SK-N-SH treated with all-trans-retinoic acid at 6 μM for 48 hours (cell line): Measurements from ENCODE around the gene SEMA5A.

Experiments
- ATAC-seq: fragments of 200-7000 bp; cut with Tn5 transposase; 3 replicates; pipeline ENCODE4 v1.9.1; 2020; ENCODE audit warnings: mild to moderate bottlenecking, moderate library complexity
- ARNTL ChIP-seq: fragments of 450-650 bp; formaldehyde crosslinking; IDR thresholded peaks from 2 replicates; pipeline ENCODE4 v1.5.0; 2020; ENCODE audit warnings: low read depth, mild to moderate bottlenecking, moderate library complexity, borderline replicate concordance
- BACH2 ChIP-seq: fragments of 250-450 bp; sonication (Bioruptor Pico); IDR thresholded peaks from 2 replicates; pipeline ENCODE4 v1.9.0; 2021; ENCODE audit warnings: mild to moderate bottlenecking, borderline replicate concordance
- CSDC2 ChIP-seq: fragments of 250-450 bp; sonication (Bioruptor Pico); IDR thresholded peaks from 2 replicates; pipeline ENCODE4 v1.5.0; 2020; ENCODE audit warnings: mild to moderate bottlenecking, moderate library complexity
- ESRRG ChIP-seq: fragments of 250-450 bp; sonication (Bioruptor Pico); IDR thresholded peaks from 2 replicates; pipeline ENCODE4 v1.6.1; 2021; ENCODE audit warnings: mild to moderate bottlenecking
- GLIS3 ChIP-seq: fragments of 250-450 bp; sonication (Bioruptor Pico); IDR thresholded peaks from 2 replicates; pipeline ENCODE4 v1.5.0; 2020; ENCODE audit warnings: mild to moderate bottlenecking, moderate library complexity
- ISL1 ChIP-seq: fragments of 250-450 bp; sonication (Bioruptor Pico); IDR thresholded peaks from 2 replicates; pipeline ENCODE4 v2.1.2; 2022; ENCODE audit warnings: mild to moderate bottlenecking, moderate library complexity
- OSR1 ChIP-seq: fragments of 250-450 bp; sonication (Bioruptor Pico); IDR thresholded peaks from 2 replicates; pipeline ENCODE4 v1.8.0; 2022; ENCODE audit warnings: moderate library complexity, mild to moderate bottlenecking, inconsistent platforms
- PPARA ChIP-seq: fragments of 250-450 bp; sonication (Bioruptor Pico); IDR thresholded peaks from 2 replicates; pipeline ENCODE4 v1.5.0; 2020; ENCODE audit warnings: mild to moderate bottlenecking, borderline replicate concordance
- RARB ChIP-seq: fragments of 250-450 bp; sonication (Bioruptor Pico); IDR thresholded peaks from 2 replicates; pipeline ENCODE4 v1.8.0; 2021; ENCODE audit warnings: mild to moderate bottlenecking, moderate library complexity
- SNAI2 ChIP-seq: fragments of 250-450 bp; sonication (Bioruptor Pico); IDR thresholded peaks from 2 replicates; pipeline ENCODE4 v1.5.0; 2020; ENCODE audit warnings: mild to moderate bottlenecking, moderate library complexity
- TCF4 ChIP-seq: fragments of 250-450 bp; sonication (Bioruptor Pico); IDR thresholded peaks from 2 replicates; pipeline ENCODE4 v1.8.0; 2021; ENCODE audit warnings: mild to moderate bottlenecking, moderate library complexity, borderline replicate concordance
- TOX ChIP-seq: fragments of 250-450 bp; sonication (Bioruptor Pico); IDR thresholded peaks from 2 replicates; pipeline ENCODE4 v1.8.0; 2021; ENCODE audit warnings: mild to moderate bottlenecking, moderate library complexity, borderline replicate concordance
- ZC3H10 ChIP-seq: fragments of 250-450 bp; sonication (Bioruptor Pico); IDR thresholded peaks from 2 replicates; pipeline ENCODE4 v1.5.1; 2021; ENCODE audit warnings: mild to moderate bottlenecking, moderate library complexity
- ZFP30 ChIP-seq: fragments of 450-650 bp; formaldehyde crosslinking; IDR thresholded peaks from 2 replicates; pipeline ENCODE4 v1.5.0; 2022; ENCODE audit warnings: mild to moderate bottlenecking, moderate library complexity
- ZNF565 ChIP-seq: fragments of 450-650 bp; formaldehyde crosslinking; conservative IDR thresholded peaks from 2 replicates; pipeline ENCODE4 v1.5.0; 2020; ENCODE audit warnings: low read depth, mild to moderate bottlenecking, moderate library complexity
- ZNF70 ChIP-seq: fragments of 450-650 bp; formaldehyde crosslinking; IDR thresholded peaks from 2 replicates; pipeline ENCODE4 v1.5.0; 2020; ENCODE audit warnings: mild to moderate bottlenecking, moderate library complexity
- ZNF8 ChIP-seq: fragments of 450-650 bp; formaldehyde crosslinking; IDR thresholded peaks from 2 replicates; pipeline ENCODE4 v1.5.0; 2020; ENCODE audit warnings: mild to moderate bottlenecking, moderate library complexity
- TF ChIP-seq, protein P1 (sequence below): fragments of 250-450 bp; sonication (Bioruptor Pico); IDR thresholded peaks from 2 replicates; pipeline ENCODE4 v1.8.0; 2021; ENCODE audit warnings: low read depth, mild to moderate bottlenecking, moderate library complexity, borderline replicate concordance
- TF ChIP-seq, protein P2 (sequence below): fragments of 250-450 bp; sonication (Bioruptor Pico); IDR thresholded peaks from 2 replicates; pipeline ENCODE4 v1.8.0; 2020; ENCODE audit warnings: mild to moderate bottlenecking, moderate library complexity, borderline replicate concordance
- TF ChIP-seq, protein P3 (sequence below): fragments of 250-450 bp; sonication (Bioruptor Pico); IDR thresholded peaks from 2 replicates; pipeline ENCODE4 v1.5.1; 2020; ENCODE audit warnings: low read depth, mild to moderate bottlenecking, moderate library complexity
- TF ChIP-seq, protein P4 (sequence below): fragments of 250-450 bp; sonication (Bioruptor Pico); IDR thresholded peaks from 2 replicates; pipeline ENCODE4 v1.5.0; 2020; ENCODE audit warnings: mild to moderate bottlenecking, moderate library complexity

The SEMA5A gene

DNA sequence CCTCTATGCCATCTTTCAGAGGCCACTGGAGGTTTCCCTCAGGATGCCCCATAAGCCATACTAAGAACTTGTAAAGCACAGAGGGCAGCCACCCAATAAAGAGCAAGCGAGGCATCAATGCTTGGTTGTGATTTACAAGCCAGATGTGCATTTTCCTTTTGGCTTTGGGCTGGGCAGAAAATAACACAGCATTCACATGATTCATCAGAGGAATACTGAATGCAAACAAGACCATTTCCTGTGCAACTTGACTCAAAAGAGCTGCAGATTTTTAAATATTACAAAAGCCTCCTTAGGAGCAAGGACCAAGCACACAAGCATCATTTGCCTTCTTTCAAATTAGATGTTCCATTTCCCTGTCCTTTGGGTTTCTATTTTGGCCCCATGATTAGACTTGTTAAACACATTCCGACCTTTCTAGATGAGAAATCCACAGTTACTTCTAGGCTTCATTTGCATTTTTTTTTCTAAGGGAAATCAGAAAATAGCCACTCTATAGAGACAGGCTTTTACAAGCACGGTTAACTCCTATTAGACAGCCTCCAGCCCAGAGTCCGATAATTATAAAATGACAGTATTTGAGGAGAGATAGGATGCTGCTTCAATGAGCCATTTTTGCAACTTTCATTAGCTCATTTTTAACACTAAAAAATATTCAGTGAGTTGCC lies 207.8 kb downstream of the SEMA5A start (continued):
- TF ChIP-seq, protein P1, sequence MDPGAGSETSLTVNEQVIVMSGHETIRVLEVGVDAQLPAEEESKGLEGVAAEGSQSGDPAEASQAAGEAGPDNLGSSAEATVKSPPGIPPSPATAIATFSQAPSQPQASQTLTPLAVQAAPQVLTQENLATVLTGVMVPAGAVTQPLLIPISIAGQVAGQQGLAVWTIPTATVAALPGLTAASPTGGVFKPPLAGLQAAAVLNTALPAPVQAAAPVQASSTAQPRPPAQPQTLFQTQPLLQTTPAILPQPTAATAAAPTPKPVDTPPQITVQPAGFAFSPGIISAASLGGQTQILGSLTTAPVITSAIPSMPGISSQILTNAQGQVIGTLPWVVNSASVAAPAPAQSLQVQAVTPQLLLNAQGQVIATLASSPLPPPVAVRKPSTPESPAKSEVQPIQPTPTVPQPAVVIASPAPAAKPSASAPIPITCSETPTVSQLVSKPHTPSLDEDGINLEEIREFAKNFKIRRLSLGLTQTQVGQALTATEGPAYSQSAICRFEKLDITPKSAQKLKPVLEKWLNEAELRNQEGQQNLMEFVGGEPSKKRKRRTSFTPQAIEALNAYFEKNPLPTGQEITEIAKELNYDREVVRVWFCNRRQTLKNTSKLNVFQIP (CRISPR knock-in tag), result no peak

DNA sequence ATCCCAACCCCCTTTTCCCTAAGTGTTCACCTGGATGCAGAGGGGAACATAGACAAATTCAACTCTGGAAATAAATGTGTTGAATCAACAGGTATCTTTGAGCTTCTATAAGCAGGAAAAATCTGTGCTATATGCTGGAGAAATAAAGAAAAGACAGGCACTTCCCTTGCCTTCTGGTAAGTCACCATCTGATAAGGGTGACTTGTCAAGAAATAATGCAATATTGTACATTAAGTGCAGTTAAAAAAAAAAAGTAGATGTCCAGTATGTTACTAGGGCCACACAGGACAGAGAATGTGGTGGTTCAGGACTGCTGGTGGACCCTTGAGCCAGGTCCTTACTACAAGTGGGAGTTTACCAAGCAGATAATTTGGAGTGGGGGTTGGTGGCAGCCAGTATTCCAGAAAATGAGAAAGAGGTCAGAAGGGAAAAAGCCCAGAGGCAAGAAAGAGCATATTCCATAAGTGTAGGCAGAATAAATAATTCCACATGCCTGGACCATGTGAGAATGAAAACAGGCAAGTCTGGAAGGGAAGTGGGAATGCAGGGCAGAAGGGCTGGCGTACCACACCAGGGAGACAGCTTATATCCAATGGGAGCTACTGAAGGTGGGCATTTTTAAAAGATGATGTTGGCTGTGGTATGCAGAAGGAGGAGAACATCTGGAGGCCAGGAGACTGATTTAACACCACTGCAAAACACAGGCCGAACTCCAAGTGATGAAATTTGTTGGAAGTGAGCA lies 209.9 kb downstream of the SEMA5A start:
- TF ChIP-seq ZNF565 (CRISPR knock-in tag) (no peak), SNAI2 (CRISPR knock-in tag) (no peak), TCF4 (CRISPR knock-in tag) (no peak), ARNTL (CRISPR knock-in tag) (no peak), ESRRG (no peak), PPARA (no peak), ISL1 (no peak), RARB (CRISPR knock-in tag) (no peak), GLIS3 (CRISPR knock-in tag) (no peak)
- peak; percentile 23; the same call in 2 of the 3 replicates for ATAC-seq

DNA sequence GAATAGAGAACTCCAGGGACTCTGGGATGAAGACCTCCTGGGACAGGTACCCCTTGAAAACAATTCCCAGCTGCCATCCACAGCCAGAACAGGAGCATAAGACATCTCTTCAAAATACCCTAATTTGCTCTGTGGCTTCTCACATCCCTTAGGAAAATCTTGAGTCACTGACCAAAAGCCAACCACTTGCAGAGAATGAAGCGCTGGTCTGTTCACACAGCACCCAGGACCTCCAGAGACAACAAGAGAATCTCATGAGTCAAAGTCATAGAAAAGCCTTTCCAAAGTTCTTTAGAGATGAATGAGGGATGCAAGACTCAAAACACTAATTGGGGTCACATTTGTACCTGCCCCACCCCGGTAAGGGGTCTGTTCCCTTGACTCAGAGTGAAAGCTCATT lies 210.6 kb downstream of the SEMA5A start:
- TF ChIP-seq TOX (no peak), ESRRG (no peak), ISL1 (no peak), SNAI2 (CRISPR knock-in tag) (no peak), GLIS3 (CRISPR knock-in tag) (no peak), BACH2 (CRISPR knock-in tag) (no peak), ZNF70 (CRISPR knock-in tag) (no peak), ZNF8 (CRISPR knock-in tag) (no peak), CSDC2 (no peak), ZC3H10 (CRISPR knock-in tag) (no peak), OSR1 (CRISPR knock-in tag) (no peak), ZNF565 (CRISPR knock-in tag) (no peak), ARNTL (CRISPR knock-in tag) (no peak), ZFP30 (CRISPR knock-in tag) (no peak), PPARA (no peak)
- TF ChIP-seq, protein P2, sequence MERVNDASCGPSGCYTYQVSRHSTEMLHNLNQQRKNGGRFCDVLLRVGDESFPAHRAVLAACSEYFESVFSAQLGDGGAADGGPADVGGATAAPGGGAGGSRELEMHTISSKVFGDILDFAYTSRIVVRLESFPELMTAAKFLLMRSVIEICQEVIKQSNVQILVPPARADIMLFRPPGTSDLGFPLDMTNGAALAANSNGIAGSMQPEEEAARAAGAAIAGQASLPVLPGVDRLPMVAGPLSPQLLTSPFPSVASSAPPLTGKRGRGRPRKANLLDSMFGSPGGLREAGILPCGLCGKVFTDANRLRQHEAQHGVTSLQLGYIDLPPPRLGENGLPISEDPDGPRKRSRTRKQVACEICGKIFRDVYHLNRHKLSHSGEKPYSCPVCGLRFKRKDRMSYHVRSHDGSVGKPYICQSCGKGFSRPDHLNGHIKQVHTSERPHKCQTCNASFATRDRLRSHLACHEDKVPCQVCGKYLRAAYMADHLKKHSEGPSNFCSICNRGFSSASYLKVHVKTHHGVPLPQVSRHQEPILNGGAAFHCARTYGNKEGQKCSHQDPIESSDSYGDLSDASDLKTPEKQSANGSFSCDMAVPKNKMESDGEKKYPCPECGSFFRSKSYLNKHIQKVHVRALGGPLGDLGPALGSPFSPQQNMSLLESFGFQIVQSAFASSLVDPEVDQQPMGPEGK (CRISPR knock-in tag), result no peak
- TF ChIP-seq, protein P1 (CRISPR knock-in tag), result no peak
- TF ChIP-seq, protein P3, sequence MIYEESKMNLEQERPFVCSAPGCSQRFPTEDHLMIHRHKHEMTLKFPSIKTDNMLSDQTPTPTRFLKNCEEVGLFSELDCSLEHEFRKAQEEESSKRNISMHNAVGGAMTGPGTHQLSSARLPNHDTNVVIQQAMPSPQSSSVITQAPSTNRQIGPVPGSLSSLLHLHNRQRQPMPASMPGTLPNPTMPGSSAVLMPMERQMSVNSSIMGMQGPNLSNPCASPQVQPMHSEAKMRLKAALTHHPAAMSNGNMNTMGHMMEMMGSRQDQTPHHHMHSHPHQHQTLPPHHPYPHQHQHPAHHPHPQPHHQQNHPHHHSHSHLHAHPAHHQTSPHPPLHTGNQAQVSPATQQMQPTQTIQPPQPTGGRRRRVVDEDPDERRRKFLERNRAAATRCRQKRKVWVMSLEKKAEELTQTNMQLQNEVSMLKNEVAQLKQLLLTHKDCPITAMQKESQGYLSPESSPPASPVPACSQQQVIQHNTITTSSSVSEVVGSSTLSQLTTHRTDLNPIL (CRISPR knock-in tag), result no peak
- TF ChIP-seq, protein P4, sequence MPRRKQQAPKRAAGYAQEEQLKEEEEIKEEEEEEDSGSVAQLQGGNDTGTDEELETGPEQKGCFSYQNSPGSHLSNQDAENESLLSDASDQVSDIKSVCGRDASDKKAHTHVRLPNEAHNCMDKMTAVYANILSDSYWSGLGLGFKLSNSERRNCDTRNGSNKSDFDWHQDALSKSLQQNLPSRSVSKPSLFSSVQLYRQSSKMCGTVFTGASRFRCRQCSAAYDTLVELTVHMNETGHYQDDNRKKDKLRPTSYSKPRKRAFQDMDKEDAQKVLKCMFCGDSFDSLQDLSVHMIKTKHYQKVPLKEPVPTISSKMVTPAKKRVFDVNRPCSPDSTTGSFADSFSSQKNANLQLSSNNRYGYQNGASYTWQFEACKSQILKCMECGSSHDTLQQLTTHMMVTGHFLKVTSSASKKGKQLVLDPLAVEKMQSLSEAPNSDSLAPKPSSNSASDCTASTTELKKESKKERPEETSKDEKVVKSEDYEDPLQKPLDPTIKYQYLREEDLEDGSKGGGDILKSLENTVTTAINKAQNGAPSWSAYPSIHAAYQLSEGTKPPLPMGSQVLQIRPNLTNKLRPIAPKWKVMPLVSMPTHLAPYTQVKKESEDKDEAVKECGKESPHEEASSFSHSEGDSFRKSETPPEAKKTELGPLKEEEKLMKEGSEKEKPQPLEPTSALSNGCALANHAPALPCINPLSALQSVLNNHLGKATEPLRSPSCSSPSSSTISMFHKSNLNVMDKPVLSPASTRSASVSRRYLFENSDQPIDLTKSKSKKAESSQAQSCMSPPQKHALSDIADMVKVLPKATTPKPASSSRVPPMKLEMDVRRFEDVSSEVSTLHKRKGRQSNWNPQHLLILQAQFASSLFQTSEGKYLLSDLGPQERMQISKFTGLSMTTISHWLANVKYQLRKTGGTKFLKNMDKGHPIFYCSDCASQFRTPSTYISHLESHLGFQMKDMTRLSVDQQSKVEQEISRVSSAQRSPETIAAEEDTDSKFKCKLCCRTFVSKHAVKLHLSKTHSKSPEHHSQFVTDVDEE, result no peak
- no peak for ATAC-seq
